GM19452 (cell line): ENCODE results near the gene C10orf90.

Source experiments
- ATAC-seq: cut with Tn5 transposase; IDR thresholded peaks from one replicate; pipeline ENCODE4 v1.9.1; 2021; ENCODE audit not compliant: unreplicated experiment

Gene C10orf90

GRCh38 chr10:126675656-126676438 lies 5.4 kb upstream of the C10orf90 start:
- ATAC-seq = no peak

GRCh38 chr10:126674741-126675515 lies 4.4 kb upstream of the C10orf90 start:
- no peak for ATAC-seq

GRCh38 chr10:126673565-126673964 lies 3.1 kb upstream of the C10orf90 start:
- no peak for ATAC-seq

- no peak for ATAC-seq
Measured at GRCh38 chr10:126671402-126671975, 996 bp upstream of the C10orf90 start.

GRCh38 chr10:126670895-126671261 lies 385 bp upstream of the C10orf90 start:
- ATAC-seq = no peak

- no peak for ATAC-seq
Measured at GRCh38 chr10:126669168-126669567, 1.3 kb downstream of the C10orf90 start.

GRCh38 chr10:126668505-126668904 lies 2.0 kb downstream of the C10orf90 start:
- no peak for ATAC-seq

- no peak for ATAC-seq
Measured at GRCh38 chr10:126667568-126667967, 2.9 kb downstream of the C10orf90 start.

GRCh38 chr10:126665207-126665606 lies 5.3 kb downstream of the C10orf90 start:
- no peak for ATAC-seq

- no peak for ATAC-seq
Measured at GRCh38 chr10:126663880-126664279, 6.6 kb downstream of the C10orf90 start.

GRCh38 chr10:126663328-126663727 lies 7.2 kb downstream of the C10orf90 start:
- ATAC-seq = no peak

GRCh38 chr10:126661841-126662515 lies 8.5 kb downstream of the C10orf90 start:
- ATAC-seq = no peak

- no peak for ATAC-seq
Measured at GRCh38 chr10:126661356-126661755, 9.1 kb downstream of the C10orf90 start.

GRCh38 chr10:126659750-126660149 lies 10.7 kb downstream of the C10orf90 start:
- no peak for ATAC-seq

- no peak for ATAC-seq
Measured at GRCh38 chr10:126658928-126659327, 11.6 kb downstream of the C10orf90 start.

- no peak for ATAC-seq
Measured at GRCh38 chr10:126654579-126654978, 15.9 kb downstream of the C10orf90 start.

- no peak for ATAC-seq
Measured at GRCh38 chr10:126651467-126651866, 19.0 kb downstream of the C10orf90 start.

- ATAC-seq = no peak
Measured at GRCh38 chr10:126650161-126650560, 20.3 kb downstream of the C10orf90 start.

- no peak for ATAC-seq
Measured at GRCh38 chr10:126647116-126647515, 23.4 kb downstream of the C10orf90 start.

- no peak for ATAC-seq
Measured at GRCh38 chr10:126646110-126646509, 24.4 kb downstream of the C10orf90 start.

GRCh38 chr10:126640401-126640800 lies 30.1 kb downstream of the C10orf90 start:
- ATAC-seq = no peak
